ENCODE results near the gene NXPE1. TPM values are rescaled to one million over a fixed set of nuclear protein-coding genes. Genes with fewer than 3 reads are reported as not detected.
"Not testable (repeated sequence)": the region's sequence is repeated elsewhere in the genome, so short reads cannot be mapped to it uniquely, and the experiment has no call there.

Gene NXPE1
- total and polyA plus RNA-seq, 8 donors, result 176 TPM; not detected in 7

- TF ChIP-seq CTCF (IDR thresholded peaks at IDR 0.05), result no peak
- no peak for TF ChIP-seq POLR2AphosphoS5 (IDR thresholded peaks at IDR 0.05)
- TF ChIP-seq EP300 (IDR thresholded peaks at IDR 0.05), result no peak
- TF ChIP-seq POLR2A (IDR thresholded peaks at IDR 0.05), result no peak
- 81 to 91% (median 83%) methylated on average over 9 of the region's 9 CpGs for WGBS, 5 donors
Observed at GRCh38 chr11:114606003-114606801, 46.5 kb upstream of the NXPE1 start.

GRCh38 chr11:114605370-114605769 lies 45.7 kb upstream of the NXPE1 start:
- H3K4me1 ChIP-seq, result no peaks in the 10 kb centered on the region
- no peak for DNase-seq
- no peak overlapping the region for H3K27ac ChIP-seq
- WGBS, 5 donors, result 87 to 93% (median 91%) methylated on average over 10 of the region's 10 CpGs
- no peak for TF ChIP-seq EP300 (IDR thresholded peaks at IDR 0.05)
- TF ChIP-seq POLR2AphosphoS5 (IDR thresholded peaks at IDR 0.05), result no peak
- no peak for TF ChIP-seq POLR2A (IDR thresholded peaks at IDR 0.05)
- TF ChIP-seq CTCF (IDR thresholded peaks at IDR 0.05), result no peak
- intact Hi-C loops (cut with DNase I; ENCODE audit: low total_unique reads), result no loop called here
- H3K4me3 ChIP-seq, result no peak overlapping the region
- no peaks in the 10 kb centered on the region for H3K27me3 ChIP-seq
- no peaks in the 10 kb centered on the region for H3K9me3 ChIP-seq
- H3K36me3 ChIP-seq, result no peaks in the 10 kb centered on the region

More at GRCh38 chr11:114606003-114606801, 46.5 kb upstream of the NXPE1 start:
- H3K36me3 ChIP-seq, result no peaks in the 10 kb centered on the region
- no peaks in the 10 kb centered on the region for H3K4me1 ChIP-seq
- DNase-seq, result no peak
- H3K4me3 ChIP-seq, result no peak overlapping the region
- no peak overlapping the region for H3K27ac ChIP-seq
- H3K9me3 ChIP-seq, result no peaks in the 10 kb centered on the region
- intact Hi-C loops (cut with DNase I; ENCODE audit: low total_unique reads), result no loop called here
- H3K27me3 ChIP-seq, result no peaks in the 10 kb centered on the region

- Histone ChIP-seq H3K4me3 (no peak overlapping the region), H3K36me3 (no peaks in the 10 kb centered on the region), H3K27ac (no peak overlapping the region), H3K9me3 (no peaks in the 10 kb centered on the region), H3K27me3 (no peaks in the 10 kb centered on the region), H3K4me1 (no peaks in the 10 kb centered on the region)
- no peak for DNase-seq
- intact Hi-C loops (cut with DNase I; ENCODE audit: low total_unique reads), result no loop called here
- TF ChIP-seq POLR2A (IDR thresholded peaks at IDR 0.05) (no peak), POLR2AphosphoS5 (IDR thresholded peaks at IDR 0.05) (no peak)
- 39 to 79% (median 68%) methylated on average over 3 to 5 of the region's 5 CpGs for WGBS, 5 donors
Observed at GRCh38 chr11:114604886-114605285, 45.2 kb upstream of the NXPE1 start.

GRCh38 chr11:114604179-114604813 lies 44.6 kb upstream of the NXPE1 start:
- no peaks in the 10 kb centered on the region for H3K4me1 ChIP-seq
- DNase-seq, result no peak
- no peaks in the 10 kb centered on the region for H3K27me3 ChIP-seq
- no peak overlapping the region for H3K27ac ChIP-seq
- H3K9me3 ChIP-seq, result no peaks in the 10 kb centered on the region
- H3K36me3 ChIP-seq, result no peaks in the 10 kb centered on the region
- no peak for TF ChIP-seq EP300 (IDR thresholded peaks at IDR 0.05)
- TF ChIP-seq POLR2A (IDR thresholded peaks at IDR 0.05), result no peak
- TF ChIP-seq CTCF (IDR thresholded peaks at IDR 0.05), result no peak
- intact Hi-C loops (cut with DNase I; ENCODE audit: low total_unique reads), result no loop called here
- 74 to 89% (median 85%) methylated on average over 13 of the region's 13 CpGs for WGBS, 5 donors
- H3K4me3 ChIP-seq, result no peak overlapping the region

GRCh38 chr11:114603151-114603550 lies 43.5 kb upstream of the NXPE1 start:
- DNase-seq, result peak in 1 of 2 donors; percentile 2
- H3K27me3 ChIP-seq; H3K36me3 ChIP-seq; H3K4me3 ChIP-seq; H3K27ac ChIP-seq; H3K9me3 ChIP-seq; H3K4me1 ChIP-seq; intact Hi-C loops (cut with DNase I; ENCODE audit: low total_unique reads): not testable (repeated sequence)
- 72 to 84% (median 74%) methylated on average over 7 of the region's 7 CpGs for WGBS, 5 donors
